ENCODE results near the gene ALK.
A peak's percentile ranks its signal among the peaks of the same experiment; 100 is the strongest.

Gene ALK

GRCh38 chr2:29276151-29276550 is 645.2 kb downstream of the ALK start:
- H3K4me3 ChIP-seq (ENCODE audit: low read depth, low read length), result no peak overlapping the region
- DNase-seq (ENCODE audit: low read depth), result peak; percentile 18
- TF ChIP-seq CTCF (IDR thresholded peaks at IDR 0.05; ENCODE audit: control insufficient read depth, extremely low read depth, insufficient read depth), result no peak

- DNase-seq (ENCODE audit: low read depth), result no peak
- no peak overlapping the region for H3K4me3 ChIP-seq (ENCODE audit: low read depth, low read length)
- no peak for TF ChIP-seq CTCF (IDR thresholded peaks at IDR 0.05; ENCODE audit: control insufficient read depth, extremely low read depth, insufficient read depth)
Observed at GRCh38 chr2:29275186-29275585, 646.2 kb downstream of the ALK start.

GRCh38 chr2:29273685-29274611 is 647.4 kb downstream of the ALK start:
- H3K4me3 ChIP-seq (ENCODE audit: low read depth, low read length), result no peak overlapping the region
- no peak for TF ChIP-seq CTCF (IDR thresholded peaks at IDR 0.05; ENCODE audit: control insufficient read depth, extremely low read depth, insufficient read depth)
- DNase-seq (ENCODE audit: low read depth), result no peak

GRCh38 chr2:29273004-29273684 is 648.2 kb downstream of the ALK start:
- no peak for TF ChIP-seq CTCF (IDR thresholded peaks at IDR 0.05; ENCODE audit: control insufficient read depth, extremely low read depth, insufficient read depth)
- no peak for DNase-seq (ENCODE audit: low read depth)
- H3K4me3 ChIP-seq (ENCODE audit: low read depth, low read length), result no peak overlapping the region

GRCh38 chr2:29272311-29272710 is 649.1 kb downstream of the ALK start:
- TF ChIP-seq CTCF (IDR thresholded peaks at IDR 0.05; ENCODE audit: control insufficient read depth, extremely low read depth, insufficient read depth), result no peak
- no peak overlapping the region for H3K4me3 ChIP-seq (ENCODE audit: low read depth, low read length)

GRCh38 chr2:29270701-29271121 is 650.7 kb downstream of the ALK start:
- no peak overlapping the region for H3K4me3 ChIP-seq (ENCODE audit: low read depth, low read length)
- no peak for TF ChIP-seq CTCF (IDR thresholded peaks at IDR 0.05; ENCODE audit: control insufficient read depth, extremely low read depth, insufficient read depth)
- no peak for DNase-seq (ENCODE audit: low read depth)

More at GRCh38 chr2:29272311-29272710, 649.1 kb downstream of the ALK start:
- DNase-seq (ENCODE audit: low read depth), result no peak
